WTC11 (cell line): ENCODE measurements around the gene PREB. TPM values are rescaled to one million over a fixed set of nuclear protein-coding genes. Genes with fewer than 3 reads are reported as not detected.
"Not testable (repeated sequence)": the region's sequence is repeated elsewhere in the genome, so short reads cannot be mapped to it uniquely, and the experiment has no call there.

Source experiments
- ATAC-seq: fragments of 200-7000 bp; cut with Tn5 transposase; 2 replicates; pipeline ENCODE4 v1.10.0; 2021; ENCODE audit warnings: mild to moderate bottlenecking, moderate library complexity
- CTCF ChIA-PET: fragments of 300-600 bp; sonication (Branson Sonifier 250); formaldehyde crosslinking; loops from one replicate; lab custom pipeline; 2021; ENCODE audit warnings: antibody characterized with exemption; lab: Charles Lee
- POLR2A ChIA-PET: fragments of 350-600 bp; sonication (Branson Sonifier 250); formaldehyde crosslinking; loops from one replicate; lab custom pipeline; 2021; ENCODE audit warnings: antibody characterized with exemption; lab: Charles Lee
- DNase-seq: peaks from one replicate; pipeline ENCODE4 v3.0.0; 2021; ENCODE audit warnings: low spot score
- H3K27ac Mint-ChIP-seq: 2 replicates; pipeline ENCODE4 v1.8.0; 2021; ENCODE audit warnings: mixed read lengths
- H3K27me3 Mint-ChIP-seq: 2 replicates; pipeline ENCODE4 v1.8.0; 2021; ENCODE audit warnings: low read depth, mild to moderate bottlenecking, moderate library complexity, mixed read lengths
- H3K36me3 Mint-ChIP-seq: 2 replicates; pipeline ENCODE4 v1.8.0; 2021; ENCODE audit warnings: mixed read lengths
- H3K4me1 Mint-ChIP-seq: 2 replicates; pipeline ENCODE4 v1.8.0; 2022; ENCODE audit warnings: mixed read lengths
- H3K4me3 Mint-ChIP-seq: 2 replicates; pipeline ENCODE4 v1.8.0; 2021; ENCODE audit warnings: mild to moderate bottlenecking, moderate library complexity, mixed read lengths
- H3K9me3 Mint-ChIP-seq: 2 replicates; pipeline ENCODE4 v1.8.0; 2021; ENCODE audit warnings: mixed read lengths
- ELF4 ChIP-seq: sonication (generic); formaldehyde crosslinking; IDR thresholded peaks from 2 replicates; pipeline ENCODE4 v1.8.1; 2022; ENCODE audit warnings: low read depth, mild to moderate bottlenecking, moderate library complexity, missing genetic modification reagents
- EMX1 ChIP-seq: fragments of 250-450 bp; sonication (Bioruptor Pico); IDR thresholded peaks from 2 replicates; pipeline ENCODE4 v1.8.0; 2021; ENCODE audit warnings: mild to moderate bottlenecking
- GTF2I ChIP-seq: fragments of 250-450 bp; sonication (Bioruptor Pico); conservative IDR thresholded peaks from 2 replicates; pipeline ENCODE4 v1.4.0; 2021; ENCODE audit warnings: mild to moderate bottlenecking
- NFYB ChIP-seq: sonication (generic); formaldehyde crosslinking; conservative IDR thresholded peaks from 2 replicates; pipeline ENCODE4 v1.8.0; 2022; ENCODE audit warnings: low read depth, missing genetic modification reagents
- SP1 ChIP-seq: sonication (generic); formaldehyde crosslinking; conservative IDR thresholded peaks from 2 replicates; pipeline ENCODE4 v1.8.1; 2022; ENCODE audit warnings: missing genetic modification reagents
- ZNF138 ChIP-seq: sonication (generic); formaldehyde crosslinking; conservative IDR thresholded peaks from 2 replicates; pipeline ENCODE4 v1.8.1; 2022; ENCODE audit warnings: mild to moderate bottlenecking, moderate library complexity, missing genetic modification reagents
- ZNF232 ChIP-seq: sonication (generic); formaldehyde crosslinking; IDR thresholded peaks from 2 replicates; pipeline ENCODE4 v1.8.0; 2022; ENCODE audit warnings: mild to moderate bottlenecking, missing genetic modification reagents
- total RNA-seq: library from RNA; stranded (reverse); gene quantifications from 3 replicates; pipeline ENCODE4 v1.2.3, GENCODE V29; 2021
- TF ChIP-seq, protein P1 (sequence below): sonication (generic); formaldehyde crosslinking; IDR thresholded peaks from 2 replicates; pipeline ENCODE4 v1.8.1; 2022; ENCODE audit warnings: mild to moderate bottlenecking, missing genetic modification reagents, moderate library complexity, borderline replicate concordance
- TF ChIP-seq, protein P2 (sequence below): sonication (generic); formaldehyde crosslinking; IDR thresholded peaks from 2 replicates; pipeline ENCODE4 v1.8.1; 2023; ENCODE audit warnings: mild to moderate bottlenecking, missing genetic modification reagents
- TF ChIP-seq, protein P3 (sequence below): sonication (generic); formaldehyde crosslinking; IDR thresholded peaks from 2 replicates; pipeline ENCODE4 v1.8.0; 2023; ENCODE audit warnings: mild to moderate bottlenecking, missing genetic modification reagents
- TF ChIP-seq, protein P4 (sequence below): sonication (generic); formaldehyde crosslinking; IDR thresholded peaks from 2 replicates; pipeline ENCODE4 v1.8.1; 2023; ENCODE audit warnings: mild to moderate bottlenecking, missing genetic modification reagents, moderate library complexity

The PREB gene
- total RNA-seq, 1 experiment from 2014 or later: 69.2 TPM

- Mint-ChIP-seq H3K4me1 (peaks cover 9% of the 10 kb centered on the region; the same call in 1 of the 2 replicates), H3K4me3 (no peak overlapping the region), H3K36me3 (no peaks in the 10 kb centered on the region), H3K9me3 (no peaks in the 10 kb centered on the region), H3K27me3 (peaks cover 36% of the 10 kb centered on the region), H3K27ac (no peak overlapping the region)
- ChIA-PET POLR2A (interaction anchor here (0.7 kb wide), 1 partner anchor 79 kb away, joined by 5 read pairs; no protein-coding TSS in a partner anchor), CTCF (interaction anchor here (1.6 to 1.8 kb wide), 2 partner anchors 8 to 54 kb away, joined by 3 to 6 read pairs; partner anchors contain the start of gene ABHD1)
- ATAC-seq (no peak), DNase-seq (no peak)
- no peak for TF ChIP-seq SP1
- no peak for TF ChIP-seq ZNF232 (CRISPR knock-in tag)
- TF ChIP-seq, protein P1, sequence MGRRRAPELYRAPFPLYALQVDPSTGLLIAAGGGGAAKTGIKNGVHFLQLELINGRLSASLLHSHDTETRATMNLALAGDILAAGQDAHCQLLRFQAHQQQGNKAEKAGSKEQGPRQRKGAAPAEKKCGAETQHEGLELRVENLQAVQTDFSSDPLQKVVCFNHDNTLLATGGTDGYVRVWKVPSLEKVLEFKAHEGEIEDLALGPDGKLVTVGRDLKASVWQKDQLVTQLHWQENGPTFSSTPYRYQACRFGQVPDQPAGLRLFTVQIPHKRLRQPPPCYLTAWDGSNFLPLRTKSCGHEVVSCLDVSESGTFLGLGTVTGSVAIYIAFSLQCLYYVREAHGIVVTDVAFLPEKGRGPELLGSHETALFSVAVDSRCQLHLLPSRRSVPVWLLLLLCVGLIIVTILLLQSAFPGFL (CRISPR knock-in tag): no peak
These were observed 18.9 kb downstream of the PREB start for GRCh38 chr2:27115519-27115918.

- H3K9me3 Mint-ChIP-seq, DNase-seq, H3K4me1 Mint-ChIP-seq, H3K27ac Mint-ChIP-seq, POLR2A ChIA-PET, H3K27me3 Mint-ChIP-seq, ATAC-seq, H3K4me3 Mint-ChIP-seq, H3K36me3 Mint-ChIP-seq: not testable (repeated sequence)
- CTCF ChIA-PET: interaction anchor here (1.0 to 1.9 kb wide), 4 partner anchors 22 to 80 kb away, joined by 3 to 16 read pairs (median 4); partner anchors contain the start of gene KHK
These were observed 22.9 kb downstream of the PREB start for GRCh38 chr2:27111392-27112078.

GRCh38 chr2:27110603-27111352 is 23.7 kb downstream of the PREB start:
- ATAC-seq, H3K4me1 Mint-ChIP-seq, H3K9me3 Mint-ChIP-seq, DNase-seq, H3K36me3 Mint-ChIP-seq, H3K4me3 Mint-ChIP-seq, H3K27me3 Mint-ChIP-seq, POLR2A ChIA-PET: not testable (repeated sequence)
- CTCF ChIA-PET: interaction anchor here (0.6 to 1.9 kb wide), 6 partner anchors 23 to 1269 kb away, joined by 3 to 16 read pairs (median 4); partner anchors contain the start of gene KHK
- peak; percentile 76 for TF ChIP-seq NFYB (CRISPR knock-in tag)
- H3K27ac Mint-ChIP-seq: peak overlapping the region; percentile 41; the same call in 1 of the 2 replicates

DNA sequence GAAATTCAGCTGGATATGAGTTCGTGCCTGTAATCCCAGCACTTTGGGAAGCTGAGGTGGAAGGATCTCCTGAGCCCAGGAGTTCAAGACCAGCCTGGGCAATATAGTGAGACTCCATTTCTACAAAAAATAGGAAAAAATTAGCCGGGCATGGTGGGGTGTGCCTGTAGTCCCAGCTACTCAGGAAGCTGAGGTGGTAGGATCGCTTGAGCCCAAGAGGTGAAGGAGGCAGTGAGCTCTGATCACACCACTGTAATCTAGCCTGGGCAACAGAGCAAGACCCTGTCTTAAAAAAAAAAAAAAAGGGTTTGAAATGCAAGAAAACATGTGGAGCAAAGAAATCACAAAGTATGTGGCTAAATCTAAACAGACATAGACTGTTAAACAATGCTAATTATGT is 25.4 kb downstream of the PREB start:
- ATAC-seq: no peak
- H3K9me3 Mint-ChIP-seq: no peaks in the 10 kb centered on the region
- ChIA-PET POLR2A (no interaction called here), CTCF (interaction anchor here (1.1 to 1.9 kb wide), 3 partner anchors 24 to 183 kb away, joined by 3 to 9 read pairs (median 4); no protein-coding TSS in a partner anchor)
- no peaks in the 10 kb centered on the region for H3K36me3 Mint-ChIP-seq
- H3K4me1 Mint-ChIP-seq: peaks cover 2% of the 10 kb centered on the region; the same call in 1 of the 2 replicates
- no peak overlapping the region for H3K4me3 Mint-ChIP-seq
- TF ChIP-seq ELF4 (CRISPR knock-in tag) (no peak), GTF2I (CRISPR knock-in tag) (no peak), EMX1 (no peak), ZNF138 (CRISPR knock-in tag) (no peak)
- TF ChIP-seq, protein P2, sequence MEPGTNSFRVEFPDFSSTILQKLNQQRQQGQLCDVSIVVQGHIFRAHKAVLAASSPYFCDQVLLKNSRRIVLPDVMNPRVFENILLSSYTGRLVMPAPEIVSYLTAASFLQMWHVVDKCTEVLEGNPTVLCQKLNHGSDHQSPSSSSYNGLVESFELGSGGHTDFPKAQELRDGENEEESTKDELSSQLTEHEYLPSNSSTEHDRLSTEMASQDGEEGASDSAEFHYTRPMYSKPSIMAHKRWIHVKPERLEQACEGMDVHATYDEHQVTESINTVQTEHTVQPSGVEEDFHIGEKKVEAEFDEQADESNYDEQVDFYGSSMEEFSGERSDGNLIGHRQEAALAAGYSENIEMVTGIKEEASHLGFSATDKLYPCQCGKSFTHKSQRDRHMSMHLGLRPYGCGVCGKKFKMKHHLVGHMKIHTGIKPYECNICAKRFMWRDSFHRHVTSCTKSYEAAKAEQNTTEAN: no peak
- TF ChIP-seq, protein P3, sequence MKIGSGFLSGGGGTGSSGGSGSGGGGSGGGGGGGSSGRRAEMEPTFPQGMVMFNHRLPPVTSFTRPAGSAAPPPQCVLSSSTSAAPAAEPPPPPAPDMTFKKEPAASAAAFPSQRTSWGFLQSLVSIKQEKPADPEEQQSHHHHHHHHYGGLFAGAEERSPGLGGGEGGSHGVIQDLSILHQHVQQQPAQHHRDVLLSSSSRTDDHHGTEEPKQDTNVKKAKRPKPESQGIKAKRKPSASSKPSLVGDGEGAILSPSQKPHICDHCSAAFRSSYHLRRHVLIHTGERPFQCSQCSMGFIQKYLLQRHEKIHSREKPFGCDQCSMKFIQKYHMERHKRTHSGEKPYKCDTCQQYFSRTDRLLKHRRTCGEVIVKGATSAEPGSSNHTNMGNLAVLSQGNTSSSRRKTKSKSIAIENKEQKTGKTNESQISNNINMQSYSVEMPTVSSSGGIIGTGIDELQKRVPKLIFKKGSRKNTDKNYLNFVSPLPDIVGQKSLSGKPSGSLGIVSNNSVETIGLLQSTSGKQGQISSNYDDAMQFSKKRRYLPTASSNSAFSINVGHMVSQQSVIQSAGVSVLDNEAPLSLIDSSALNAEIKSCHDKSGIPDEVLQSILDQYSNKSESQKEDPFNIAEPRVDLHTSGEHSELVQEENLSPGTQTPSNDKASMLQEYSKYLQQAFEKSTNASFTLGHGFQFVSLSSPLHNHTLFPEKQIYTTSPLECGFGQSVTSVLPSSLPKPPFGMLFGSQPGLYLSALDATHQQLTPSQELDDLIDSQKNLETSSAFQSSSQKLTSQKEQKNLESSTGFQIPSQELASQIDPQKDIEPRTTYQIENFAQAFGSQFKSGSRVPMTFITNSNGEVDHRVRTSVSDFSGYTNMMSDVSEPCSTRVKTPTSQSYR (CRISPR knock-in tag): no peak
- TF ChIP-seq, protein P1 (CRISPR knock-in tag): no peak
- TF ChIP-seq, protein P4, sequence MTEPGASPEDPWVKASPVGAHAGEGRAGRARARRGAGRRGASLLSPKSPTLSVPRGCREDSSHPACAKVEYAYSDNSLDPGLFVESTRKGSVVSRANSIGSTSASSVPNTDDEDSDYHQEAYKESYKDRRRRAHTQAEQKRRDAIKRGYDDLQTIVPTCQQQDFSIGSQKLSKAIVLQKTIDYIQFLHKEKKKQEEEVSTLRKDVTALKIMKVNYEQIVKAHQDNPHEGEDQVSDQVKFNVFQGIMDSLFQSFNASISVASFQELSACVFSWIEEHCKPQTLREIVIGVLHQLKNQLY (CRISPR knock-in tag): no peak
- TF ChIP-seq, all 79 proteins: peak for 0
- Mint-ChIP-seq H3K27ac (no peak overlapping the region), H3K27me3 (0 out of 2 replicates have a peak, but pooled peaks cover 5% of the 10 kb centered on the region)
- DNase-seq: no peak
